ENCODE data around the gene ATG9A. TPM values are rescaled to one million over a fixed set of nuclear protein-coding genes. Genes with fewer than 3 reads are reported as not detected.

Gene ATG9A
- total and polyA plus RNA-seq, 2 of the 8 experiments (the other 6 are each of a cell fraction or from before 2014, with no cell fraction given): 43.6 to 66.8 TPM

DNA sequence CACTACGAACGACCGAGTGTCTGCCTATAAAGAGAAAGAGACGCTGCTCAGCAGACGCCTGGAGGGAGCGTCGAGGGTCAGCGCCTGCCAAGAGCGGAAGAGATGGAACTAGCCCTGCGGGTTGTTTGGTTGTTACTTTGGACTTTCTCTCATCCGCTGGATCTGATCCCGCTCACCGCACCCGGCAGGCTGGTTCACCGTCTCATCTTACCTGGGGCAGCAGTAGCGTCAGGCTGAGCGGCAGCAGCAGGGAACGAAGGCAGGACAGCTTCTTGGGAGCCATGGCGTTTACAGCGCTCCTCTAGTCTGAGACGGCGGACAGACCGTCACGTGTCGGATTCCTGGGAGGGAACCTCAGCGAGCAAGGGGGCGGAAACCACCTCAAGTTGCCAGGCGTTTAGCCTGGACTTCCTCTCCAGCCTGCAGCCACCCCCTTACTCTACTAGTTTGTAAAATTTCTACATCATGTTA is 13.9 kb upstream of the ATG9A start:
- Histone ChIP-seq H3K18ac (ENCODE audit: extremely low read depth, low read length) (no peak overlapping the region), H4K91ac (replicated peaks; ENCODE audit: insufficient read length, low read length) (no peak overlapping the region), H3K4ac (replicated peaks; ENCODE audit: insufficient read length, low read depth, low read length) (no peak overlapping the region), H3K9me3 (ENCODE audit: insufficient read depth in 2 of 2, low read depth in 1 of 2, low read length in 1 of 2) (no peaks in the 10 kb centered on the region), H3K79me2 (ENCODE audit: control insufficient read depth in 1 of 2, insufficient read depth in 2 of 2, low read length in 2 of 2) (peaks cover 0 to 5% of the 10 kb centered on the region in 2 experiments; a peak in 1 of 4 replicates), H2BK20ac (ENCODE audit: low read length) (no peak overlapping the region), H2BK5ac (ENCODE audit: low read depth, low read length) (no peak overlapping the region), H3K4me2 (ENCODE audit: insufficient read depth in 1 of 2, low read depth in 2 of 2, low read length in 2 of 2) (no peak overlapping the region), H2BK120ac (replicated peaks; ENCODE audit: low read depth, low read length) (no peak overlapping the region), H3K36me3 (ENCODE audit: control insufficient read depth in 2 of 4, insufficient read depth in 4 of 4, low read length in 3 of 4) (peaks cover 0 to 3% (median 0%) of the 10 kb centered on the region in 4 experiments; a peak in 2 of 8 replicates), H2AFZ (ENCODE audit: low read length) (no peak overlapping the region), H3K9ac (replicated peaks in 1 of 4; ENCODE audit: extremely low read depth in 1 of 4, low read depth in 3 of 4, low read length in 3 of 4) (no peak overlapping the region), H3K56ac (replicated peaks; ENCODE audit: insufficient read length, low read depth, low read length) (no peak overlapping the region), H3K4me1 (replicated peaks in 1 of 4; ENCODE audit: control insufficient read depth in 3 of 4, insufficient read depth in 4 of 4, low read length in 3 of 4) (peaks cover 0 to 3% (median 3%) of the 10 kb centered on the region in 4 experiments; a peak in 3 of 7 replicates), H4K8ac (ENCODE audit: extremely low read depth, insufficient read depth, low read length) (peak overlapping the region; percentile 93), H3K27me3 (replicated peaks in 1 of 4; ENCODE audit: control insufficient read depth in 3 of 4, extremely low read depth in 1 of 4, insufficient read depth in 3 of 4, low read length in 3 of 4) (no peaks in the 10 kb centered on the region), H3K23ac (ENCODE audit: insufficient read length) (no peak overlapping the region), H3K14ac (ENCODE audit: insufficient read length) (no peak overlapping the region), H4K5ac (ENCODE audit: insufficient read length, low read depth, low read length) (no peak overlapping the region), H3K27ac (ENCODE audit: low read depth, low read length) (no peak overlapping the region), H2BK15ac (ENCODE audit: low read length) (no peak overlapping the region), H3K23me2 (ENCODE audit: low read depth, low read length) (peaks cover 8% of the 10 kb centered on the region), H2AK5ac (ENCODE audit: low read depth, low read length) (no peak overlapping the region), H3K79me1 (ENCODE audit: low read depth, low read length) (0 out of 2 replicates have a peak, but pooled peaks cover 5% of the 10 kb centered on the region), H4K20me1 (replicated peaks in 1 of 2; ENCODE audit: control insufficient read depth in 1 of 2, insufficient read depth in 2 of 2, low read length in 2 of 2) (no peaks in the 10 kb centered on the region), H3K4me3 (ENCODE audit: extremely low read depth in 1 of 4, insufficient read depth in 2 of 4, low read depth in 3 of 4, low read length in 4 of 4) (no peak overlapping the region), H2BK12ac (ENCODE audit: low read depth, low read length) (no peak overlapping the region; the same call in 1 of the 2 replicates)
- CTCF ChIA-PET (ENCODE audit: partially characterized antibody): interaction anchor here (0.8 to 3.0 kb wide), 2 partner anchors 10 to 55 kb away, joined by 3 to 18 read pairs; partner anchors contain the start of gene TUBA4B
- 84% methylated on average over 28 of the region's 28 CpGs; no CpG with 5 or more reads in 1 of the 2 experiments for WGBS, 2 experiments (ENCODE audit: extremely low coverage in 1 of 2, insufficient coverage in 1 of 2, insufficient read length in 1 of 2, insufficient replicate concordance in 2 of 2, low coverage in 1 of 2, low lambda C conversion rate in 2 of 2, missing lambda C conversion rate in 1 of 2)
- FAIRE-seq: no peak
- POLR2A ChIA-PET (ENCODE audit: partially characterized antibody): interaction anchor here (0.9 to 14.9 kb wide), 3 partner anchors 10 to 22 kb away, joined by 3 to 190 read pairs (median 8); partner anchors contain the start of gene ABCB6
- no peak for DNase-seq (ENCODE audit: low read depth in 1 of 2, low spot score in 2 of 2)
- TF ChIP-seq CBX8 (IDR thresholded peaks at IDR 0.05; ENCODE audit: borderline replicate concordance, low read depth, low read length): no peak
- TF ChIP-seq TAF1 (IDR thresholded peaks at IDR 0.05; ENCODE audit: low read depth, low read length): no peak
- no peak for TF ChIP-seq RXRA (IDR thresholded peaks at IDR 0.05; ENCODE audit: insufficient read depth, low read depth, low read length)
- no peak for TF ChIP-seq YY1 (IDR thresholded peaks at IDR 0.05; ENCODE audit: low read depth, low read length)
- TF ChIP-seq CHD1 (IDR thresholded peaks at IDR 0.05; ENCODE audit: low read depth, low read length): no peak
- TF ChIP-seq, protein P1, sequence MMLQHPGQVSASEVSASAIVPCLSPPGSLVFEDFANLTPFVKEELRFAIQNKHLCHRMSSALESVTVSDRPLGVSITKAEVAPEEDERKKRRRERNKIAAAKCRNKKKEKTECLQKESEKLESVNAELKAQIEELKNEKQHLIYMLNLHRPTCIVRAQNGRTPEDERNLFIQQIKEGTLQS (IDR thresholded peaks at IDR 0.05; ENCODE audit: insufficient read depth, low read depth, low read length): no peak
- TF ChIP-seq JUND (IDR thresholded peaks at IDR 0.05; ENCODE audit: low read length): no peak
- TF ChIP-seq ZNF274 (IDR thresholded peaks at IDR 0.05; ENCODE audit: borderline replicate concordance, extremely low read depth, low read length): no peak
- TF ChIP-seq TAF7 (optimal IDR thresholded peaks at IDR 0.05; ENCODE audit: borderline replicate concordance, low read depth, low read length): no peak
- TF ChIP-seq CREB1 (IDR thresholded peaks at IDR 0.05): no peak
- no peak for TF ChIP-seq CBX5 (IDR thresholded peaks at IDR 0.05; ENCODE audit: low read depth, low read length)
- no peak for TF ChIP-seq POLR2AphosphoS5 (IDR thresholded peaks at IDR 0.05; ENCODE audit: low read depth, low read length)
